GM23338 (cell line): ENCODE results near the gene LDB3. TPM values are rescaled to one million over a fixed set of nuclear protein-coding genes. Genes with fewer than 3 reads are reported as not detected.

Experiments used
- ATAC-seq: fragments of 200-7000 bp; cut with Tn5 transposase; 3 replicates; pipeline ENCODE4 v1.9.1; 2020
- DNase-seq: peaks from one replicate; pipeline ENCODE4 v3.0.0-alpha.2; 2015; ENCODE audit warnings: low spot score
- H2AFZ ChIP-seq: fragments of 200-600 bp; sonication (generic); 2 replicates; pipeline ENCODE4 v1.8.0; 2016; ENCODE audit warnings: antibody characterized with exemption, mild to moderate bottlenecking, moderate library complexity
- H3F3A ChIP-seq: fragments of 200-600 bp; sonication (generic); replicated peaks from 2 replicates; pipeline ENCODE4 v1.8.0; 2017; ENCODE audit warnings: antibody characterized with exemption, mixed run types, low read depth
- H3K27ac ChIP-seq: fragments of 200-600 bp; sonication (generic); 2 replicates; pipeline ENCODE4 v1.6.1; 2016; ENCODE audit warnings: low read depth
- H3K27me3 ChIP-seq: fragments of 200-600 bp; sonication (generic); 2 replicates; pipeline ENCODE4 v1.8.0; 2016; ENCODE audit warnings: mild to moderate bottlenecking, mixed run types, moderate library complexity; ENCODE audit not compliant: insufficient read depth
- H3K36me3 ChIP-seq: fragments of 200-600 bp; sonication (generic); 2 replicates; pipeline ENCODE4 v1.8.0; 2016; ENCODE audit warnings: mild to moderate bottlenecking; ENCODE audit not compliant: insufficient read depth
- H3K4me1 ChIP-seq: fragments of 200-600 bp; sonication (generic); 2 replicates; pipeline ENCODE4 v1.8.0; 2016; ENCODE audit warnings: mild to moderate bottlenecking, moderate library complexity; ENCODE audit not compliant: insufficient read depth
- H3K4me2 ChIP-seq: fragments of 200-600 bp; sonication (generic); 2 replicates; pipeline ENCODE4 v1.7.1; 2017; ENCODE audit warnings: mixed run types
- H3K4me3 ChIP-seq: fragments of 200-600 bp; sonication (generic); 2 replicates; pipeline ENCODE4 v1.6.1; 2016; ENCODE audit warnings: mixed run types
- H3K79me2 ChIP-seq: fragments of 200-600 bp; sonication (generic); replicated peaks from 2 replicates; pipeline ENCODE4 v1.8.0; 2017; ENCODE audit warnings: mild to moderate bottlenecking; ENCODE audit not compliant: insufficient read depth
- H3K9me2 ChIP-seq: fragments of 200-600 bp; sonication (generic); 2 replicates; pipeline ENCODE4 v1.8.0; 2017; ENCODE audit not compliant: insufficient read depth
- H4K20me1 ChIP-seq: fragments of 200-600 bp; sonication (generic); replicated peaks from 2 replicates; pipeline ENCODE4 v1.8.0; 2017; ENCODE audit warnings: mild to moderate bottlenecking; ENCODE audit not compliant: insufficient read depth
- H3K27ac Mint-ChIP-seq: 2 replicates; pipeline ENCODE4 v1.8.0; 2020; ENCODE audit warnings: inconsistent platforms, mild to moderate bottlenecking, moderate library complexity, mixed read lengths
- H3K27me3 Mint-ChIP-seq: 3 replicates; pipeline ENCODE4 v1.8.0; 2022; ENCODE audit warnings: low read depth, mild to moderate bottlenecking, moderate library complexity, mixed read lengths, inconsistent platforms; ENCODE audit not compliant: insufficient read depth, poor library complexity
- H3K36me3 Mint-ChIP-seq: 3 replicates; pipeline ENCODE4 v1.8.0; 2021; ENCODE audit warnings: low read depth, mild to moderate bottlenecking, inconsistent platforms, moderate library complexity, mixed read lengths
- H3K4me1 Mint-ChIP-seq: 3 replicates; pipeline ENCODE4 v1.8.0; 2020; ENCODE audit warnings: mild to moderate bottlenecking, inconsistent platforms, mixed read lengths
- H3K4me3 Mint-ChIP-seq: 3 replicates; pipeline ENCODE4 v1.8.0; 2021; ENCODE audit warnings: moderate library complexity, mild to moderate bottlenecking, inconsistent platforms, mixed read lengths
- H3K9me3 Mint-ChIP-seq: 3 replicates; pipeline ENCODE4 v1.8.0; 2020; ENCODE audit warnings: moderate library complexity, mild to moderate bottlenecking, inconsistent platforms, mixed read lengths
- CREB1 ChIP-seq: fragments of 250-450 bp; sonication (Bioruptor Pico); IDR thresholded peaks from 2 replicates; pipeline ENCODE4 v1.5.0; 2020; ENCODE audit warnings: low read depth, mild to moderate bottlenecking, moderate library complexity
- EZH2 ChIP-seq: fragments of 200-600 bp; sonication (generic); IDR thresholded peaks from one replicate; pipeline ENCODE4 v1.8.0; 2017; ENCODE audit warnings: antibody characterized with exemption, mild to moderate bottlenecking, low read depth; ENCODE audit not compliant: unreplicated experiment
- NANOG ChIP-seq: IDR thresholded peaks from 2 replicates; pipeline ENCODE4 v1.6.1; 2016; ENCODE audit warnings: antibody characterized with exemption, borderline replicate concordance
- POLR2AphosphoS5 ChIP-seq: IDR thresholded peaks from 2 replicates; pipeline ENCODE4 v1.6.1; 2016; ENCODE audit warnings: antibody characterized with exemption, low read depth
- STAT1 ChIP-seq: IDR thresholded peaks from one replicate; pipeline ENCODE4 v1.6.1; 2016; ENCODE audit warnings: antibody characterized with exemption; ENCODE audit not compliant: unreplicated experiment
- ZNF114 ChIP-seq: fragments of 250-450 bp; sonication (Bioruptor Pico); IDR thresholded peaks from 2 replicates; pipeline ENCODE4 v1.5.0; 2020; ENCODE audit warnings: mild to moderate bottlenecking, moderate library complexity
- ZNF331 ChIP-seq: fragments of 250-450 bp; sonication (Bioruptor Pico); IDR thresholded peaks from 2 replicates; pipeline ENCODE4 v1.5.0; 2020; ENCODE audit warnings: low read depth, mild to moderate bottlenecking, moderate library complexity
- polyA plus RNA-seq: library from polyadenylated mRNA; unstranded; fragments of >200 nt; fragmentation: Nextera tagmentation; extraction: Ambion mirVana; gene quantifications from 2 replicates; pipeline ENCODE4 v1.2.1, GENCODE V29; 2016
- total RNA-seq: library from RNA; depleted of rRNA; stranded (reverse); fragments of >200 nt; shearing (Covaris generic); gene quantifications from 2 replicates; pipeline ENCODE4 v1.2.3, GENCODE V29; 2014
- TF ChIP-seq, protein P1 (sequence below), 2 experiments: fragments of 200-600 bp in 1 of 2; sonication (generic) in 1 of 2; conservative IDR thresholded peaks; 2 replicates each; pipeline versions ENCODE4 v1.5.1 to v1.6.1; 2016 to 2017; ENCODE audit warnings: antibody characterized with exemption in 2 of 2, low read depth in 2 of 2, mild to moderate bottlenecking in 2 of 2, moderate library complexity in 1 of 2
- TF ChIP-seq, protein P2 (sequence below): fragments of 250-450 bp; sonication (Bioruptor Pico); IDR thresholded peaks from 2 replicates; pipeline ENCODE4 v1.5.0; 2020; ENCODE audit warnings: mild to moderate bottlenecking, moderate library complexity

Gene LDB3
- total and polyA plus RNA-seq, 2 experiments from 2014 or later: 0.14 to 0.16 TPM

DNA sequence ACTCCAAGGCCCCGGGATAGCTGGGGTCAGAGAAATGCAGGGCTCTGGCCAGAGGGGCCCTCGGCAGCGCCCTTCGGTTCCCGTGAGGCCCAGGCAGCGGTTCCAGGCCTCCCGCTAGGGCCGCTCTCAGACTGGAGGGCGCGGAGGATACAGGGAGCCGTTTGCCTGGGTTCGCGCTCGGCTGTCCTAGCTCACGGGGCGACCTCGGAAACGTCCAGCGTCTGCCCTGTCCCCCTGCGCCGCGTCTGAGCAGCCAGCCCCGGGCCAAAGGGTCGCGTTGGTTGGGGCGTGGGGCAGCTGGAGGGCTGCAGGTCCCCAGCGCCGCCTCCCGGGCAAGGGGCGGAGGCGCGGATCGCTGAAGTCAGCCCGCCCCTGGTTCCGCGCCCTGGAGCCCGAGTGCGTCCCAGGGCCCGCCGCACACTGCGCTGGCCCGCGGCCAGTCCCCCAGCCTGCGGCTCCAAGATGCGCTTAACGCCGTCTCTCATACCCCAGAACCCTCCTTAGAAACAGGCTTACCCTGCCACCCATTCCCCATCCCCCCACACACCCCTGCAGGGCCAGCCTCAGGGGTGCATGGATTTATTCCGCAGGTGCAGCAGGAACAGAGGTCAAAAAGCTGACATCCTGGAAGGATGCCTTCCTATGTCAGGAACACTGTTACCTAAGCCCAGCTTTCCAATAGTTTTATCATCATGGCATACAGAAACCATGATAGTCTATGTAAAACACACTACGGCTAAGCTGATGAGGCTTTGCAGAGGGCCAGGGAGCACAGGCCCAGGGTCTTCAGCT lies 36.1 kb upstream of the LDB3 start:
- H3K4me3 Mint-ChIP-seq: peak overlapping the region; percentile 65
- Histone ChIP-seq H3K9me2 (no peaks in the 10 kb centered on the region), H3K36me3 (no peaks in the 10 kb centered on the region), H3K4me3 (peak overlapping the region; percentile 63), H3K79me2 (no peaks in the 10 kb centered on the region), H3F3A (peaks cover 8% of the 10 kb centered on the region; the same call in 1 of the 2 replicates), H3K4me1 (peaks cover 4% of the 10 kb centered on the region; the same call in 1 of the 2 replicates), H2AFZ (peak overlapping the region; percentile 99), H3K27me3 (peaks cover 26% of the 10 kb centered on the region), H4K20me1 (no peaks in the 10 kb centered on the region), H3K4me2 (peak overlapping the region; percentile 87), H3K27ac (no peak overlapping the region)
- no peaks in the 10 kb centered on the region for H3K36me3 Mint-ChIP-seq
- peaks cover 12% of the 10 kb centered on the region for H3K27me3 Mint-ChIP-seq
- ATAC-seq (peak; percentile 98), DNase-seq (peak; percentile 94)
- peaks cover 14% of the 10 kb centered on the region; the same call in 2 of the 3 replicates for H3K4me1 Mint-ChIP-seq
- no peaks in the 10 kb centered on the region for H3K9me3 Mint-ChIP-seq
- H3K27ac Mint-ChIP-seq: no peak overlapping the region
- no peak for TF ChIP-seq ZNF331 (CRISPR knock-in tag)
- TF ChIP-seq CREB1: no peak
- TF ChIP-seq, protein P1, sequence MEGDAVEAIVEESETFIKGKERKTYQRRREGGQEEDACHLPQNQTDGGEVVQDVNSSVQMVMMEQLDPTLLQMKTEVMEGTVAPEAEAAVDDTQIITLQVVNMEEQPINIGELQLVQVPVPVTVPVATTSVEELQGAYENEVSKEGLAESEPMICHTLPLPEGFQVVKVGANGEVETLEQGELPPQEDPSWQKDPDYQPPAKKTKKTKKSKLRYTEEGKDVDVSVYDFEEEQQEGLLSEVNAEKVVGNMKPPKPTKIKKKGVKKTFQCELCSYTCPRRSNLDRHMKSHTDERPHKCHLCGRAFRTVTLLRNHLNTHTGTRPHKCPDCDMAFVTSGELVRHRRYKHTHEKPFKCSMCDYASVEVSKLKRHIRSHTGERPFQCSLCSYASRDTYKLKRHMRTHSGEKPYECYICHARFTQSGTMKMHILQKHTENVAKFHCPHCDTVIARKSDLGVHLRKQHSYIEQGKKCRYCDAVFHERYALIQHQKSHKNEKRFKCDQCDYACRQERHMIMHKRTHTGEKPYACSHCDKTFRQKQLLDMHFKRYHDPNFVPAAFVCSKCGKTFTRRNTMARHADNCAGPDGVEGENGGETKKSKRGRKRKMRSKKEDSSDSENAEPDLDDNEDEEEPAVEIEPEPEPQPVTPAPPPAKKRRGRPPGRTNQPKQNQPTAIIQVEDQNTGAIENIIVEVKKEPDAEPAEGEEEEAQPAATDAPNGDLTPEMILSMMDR (conservative IDR thresholded peaks at IDR 0.05; ENCODE audit: low read depth in 2 of 2): peak; percentile 33 to 68
- TF ChIP-seq POLR2AphosphoS5: no peak
- TF ChIP-seq ZNF114 (CRISPR knock-in tag): no peak
- no peak for TF ChIP-seq STAT1

DNA sequence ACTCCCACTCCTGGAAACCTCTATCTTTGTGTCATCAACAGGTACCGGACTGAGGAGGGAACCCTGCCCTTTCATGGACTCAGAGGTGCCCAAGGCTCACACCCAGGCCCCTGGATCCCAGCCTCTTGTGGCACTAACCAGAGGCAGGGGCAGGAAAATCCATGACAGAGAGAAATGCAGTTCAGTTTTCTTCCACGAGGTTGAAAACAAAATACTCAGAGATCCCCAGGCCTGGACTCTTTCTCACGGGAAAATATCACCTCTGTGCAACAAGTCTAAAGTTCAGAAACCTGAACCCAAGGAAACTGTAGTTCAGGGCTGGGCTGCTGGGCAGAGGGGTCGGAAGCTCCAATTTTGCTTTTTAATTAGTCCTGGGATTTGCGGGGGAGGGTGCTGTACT lies 35.4 kb upstream of the LDB3 start:
- Histone ChIP-seq H3K4me1 (peaks cover 4% of the 10 kb centered on the region; the same call in 1 of the 2 replicates), H3K27me3 (peaks cover 26% of the 10 kb centered on the region), H3K9me2 (no peaks in the 10 kb centered on the region), H3K4me2 (no peak overlapping the region; the same call in 1 of the 2 replicates), H3K27ac (no peak overlapping the region), H3F3A (peaks cover 8% of the 10 kb centered on the region; the same call in 1 of the 2 replicates), H4K20me1 (no peaks in the 10 kb centered on the region), H3K79me2 (no peaks in the 10 kb centered on the region), H3K36me3 (no peaks in the 10 kb centered on the region), H2AFZ (peak overlapping the region; percentile 99), H3K4me3 (no peak overlapping the region; the same call in 1 of the 2 replicates)
- H3K4me3 Mint-ChIP-seq: no peak overlapping the region
- TF ChIP-seq CREB1 (no peak), EZH2 (no peak), STAT1 (no peak), POLR2AphosphoS5 (no peak), NANOG (no peak)
- TF ChIP-seq, protein P2, sequence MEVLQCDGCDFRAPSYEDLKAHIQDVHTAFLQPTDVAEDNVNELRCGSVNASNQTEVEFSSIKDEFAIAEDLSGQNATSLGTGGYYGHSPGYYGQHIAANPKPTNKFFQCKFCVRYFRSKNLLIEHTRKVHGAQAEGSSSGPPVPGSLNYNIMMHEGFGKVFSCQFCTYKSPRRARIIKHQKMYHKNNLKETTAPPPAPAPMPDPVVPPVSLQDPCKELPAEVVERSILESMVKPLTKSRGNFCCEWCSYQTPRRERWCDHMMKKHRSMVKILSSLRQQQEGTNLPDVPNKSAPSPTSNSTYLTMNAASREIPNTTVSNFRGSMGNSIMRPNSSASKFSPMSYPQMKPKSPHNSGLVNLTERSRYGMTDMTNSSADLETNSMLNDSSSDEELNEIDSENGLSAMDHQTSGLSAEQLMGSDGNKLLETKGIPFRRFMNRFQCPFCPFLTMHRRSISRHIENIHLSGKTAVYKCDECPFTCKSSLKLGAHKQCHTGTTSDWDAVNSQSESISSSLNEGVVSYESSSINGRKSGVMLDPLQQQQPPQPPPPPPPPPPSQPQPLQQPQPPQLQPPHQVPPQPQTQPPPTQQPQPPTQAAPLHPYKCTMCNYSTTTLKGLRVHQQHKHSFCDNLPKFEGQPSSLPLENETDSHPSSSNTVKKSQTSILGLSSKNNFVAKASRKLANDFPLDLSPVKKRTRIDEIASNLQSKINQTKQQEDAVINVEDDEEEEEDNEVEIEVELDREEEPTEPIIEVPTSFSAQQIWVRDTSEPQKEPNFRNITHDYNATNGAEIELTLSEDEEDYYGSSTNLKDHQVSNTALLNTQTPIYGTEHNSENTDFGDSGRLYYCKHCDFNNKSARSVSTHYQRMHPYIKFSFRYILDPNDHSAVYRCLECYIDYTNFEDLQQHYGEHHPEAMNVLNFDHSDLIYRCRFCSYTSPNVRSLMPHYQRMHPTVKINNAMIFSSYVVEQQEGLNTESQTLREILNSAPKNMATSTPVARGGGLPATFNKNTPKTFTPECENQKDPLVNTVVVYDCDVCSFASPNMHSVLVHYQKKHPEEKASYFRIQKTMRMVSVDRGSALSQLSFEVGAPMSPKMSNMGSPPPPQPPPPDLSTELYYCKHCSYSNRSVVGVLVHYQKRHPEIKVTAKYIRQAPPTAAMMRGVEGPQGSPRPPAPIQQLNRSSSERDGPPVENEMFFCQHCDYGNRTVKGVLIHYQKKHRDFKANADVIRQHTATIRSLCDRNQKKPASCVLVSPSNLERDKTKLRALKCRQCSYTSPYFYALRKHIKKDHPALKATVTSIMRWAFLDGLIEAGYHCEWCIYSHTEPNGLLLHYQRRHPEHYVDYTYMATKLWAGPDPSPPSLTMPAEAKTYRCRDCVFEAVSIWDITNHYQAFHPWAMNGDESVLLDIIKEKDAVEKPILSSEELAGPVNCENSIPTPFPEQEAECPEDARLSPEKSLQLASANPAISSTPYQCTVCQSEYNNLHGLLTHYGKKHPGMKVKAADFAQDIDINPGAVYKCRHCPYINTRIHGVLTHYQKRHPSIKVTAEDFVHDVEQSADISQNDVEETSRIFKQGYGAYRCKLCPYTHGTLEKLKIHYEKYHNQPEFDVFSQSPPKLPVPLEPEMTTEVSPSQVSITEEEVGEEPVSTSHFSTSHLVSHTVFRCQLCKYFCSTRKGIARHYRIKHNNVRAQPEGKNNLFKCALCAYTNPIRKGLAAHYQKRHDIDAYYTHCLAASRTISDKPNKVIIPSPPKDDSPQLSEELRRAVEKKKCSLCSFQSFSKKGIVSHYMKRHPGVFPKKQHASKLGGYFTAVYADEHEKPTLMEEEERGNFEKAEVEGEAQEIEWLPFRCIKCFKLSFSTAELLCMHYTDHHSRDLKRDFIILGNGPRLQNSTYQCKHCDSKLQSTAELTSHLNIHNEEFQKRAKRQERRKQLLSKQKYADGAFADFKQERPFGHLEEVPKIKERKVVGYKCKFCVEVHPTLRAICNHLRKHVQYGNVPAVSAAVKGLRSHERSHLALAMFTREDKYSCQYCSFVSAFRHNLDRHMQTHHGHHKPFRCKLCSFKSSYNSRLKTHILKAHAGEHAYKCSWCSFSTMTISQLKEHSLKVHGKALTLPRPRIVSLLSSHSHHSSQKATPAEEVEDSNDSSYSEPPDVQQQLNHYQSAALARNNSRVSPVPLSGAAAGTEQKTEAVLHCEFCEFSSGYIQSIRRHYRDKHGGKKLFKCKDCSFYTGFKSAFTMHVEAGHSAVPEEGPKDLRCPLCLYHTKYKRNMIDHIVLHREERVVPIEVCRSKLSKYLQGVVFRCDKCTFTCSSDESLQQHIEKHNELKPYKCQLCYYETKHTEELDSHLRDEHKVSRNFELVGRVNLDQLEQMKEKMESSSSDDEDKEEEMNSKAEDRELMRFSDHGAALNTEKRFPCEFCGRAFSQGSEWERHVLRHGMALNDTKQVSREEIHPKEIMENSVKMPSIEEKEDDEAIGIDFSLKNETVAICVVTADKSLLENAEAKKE: no peak
- peaks cover 14% of the 10 kb centered on the region; the same call in 2 of the 3 replicates for H3K4me1 Mint-ChIP-seq
- peak; percentile 6 for ATAC-seq
- H3K27me3 Mint-ChIP-seq: peaks cover 12% of the 10 kb centered on the region
- H3K36me3 Mint-ChIP-seq: no peaks in the 10 kb centered on the region
- DNase-seq: no peak
- no peaks in the 10 kb centered on the region for H3K9me3 Mint-ChIP-seq
- H3K27ac Mint-ChIP-seq: no peak overlapping the region
